Mesenchymal stem cell (in vitro differentiated cells and primary cell): ENCODE measurements around the gene USP31.

Experiments used
- DNase-seq: peaks from one replicate; pipeline ENCODE4 v3.0.0-alpha.2; 2013
- H2AFZ ChIP-seq: one replicate; pipeline ENCODE4 v1.6.1; 2013; ENCODE audit warnings: low read depth, mild to moderate bottlenecking, control low read depth, inconsistent platforms, low read length, moderate library complexity
- H2AK5ac ChIP-seq: 2 replicates; pipeline ENCODE4 v1.6.1; 2013; ENCODE audit warnings: low read length, moderate library complexity, mild to moderate bottlenecking, inconsistent platforms; ENCODE audit not compliant: severe bottlenecking
- H2BK120ac ChIP-seq: one replicate; pipeline ENCODE4 v1.6.1; 2013; ENCODE audit warnings: low read depth, mild to moderate bottlenecking, inconsistent platforms, low read length, moderate library complexity
- H2BK12ac ChIP-seq, 2 experiments: one replicate each; pipeline ENCODE4 v1.6.1; 2013; ENCODE audit warnings: inconsistent platforms in 2 of 2, low read length in 2 of 2, mild to moderate bottlenecking in 2 of 2, moderate library complexity in 2 of 2, control low read depth in 1 of 2
- H2BK15ac ChIP-seq: one replicate; pipeline ENCODE4 v1.6.1; 2013; ENCODE audit warnings: mild to moderate bottlenecking, low read depth, inconsistent platforms; ENCODE audit not compliant: poor library complexity, severe bottlenecking
- H2BK5ac ChIP-seq: 2 replicates; pipeline ENCODE4 v1.6.1; 2013; ENCODE audit warnings: low read depth, mild to moderate bottlenecking, low read length, control low read depth, inconsistent platforms; ENCODE audit not compliant: poor library complexity, severe bottlenecking
- H3K14ac ChIP-seq, 2 experiments: one replicate each; pipeline ENCODE4 v1.6.1; 2013; ENCODE audit warnings: inconsistent platforms in 2 of 2, low read length in 2 of 2, control low read depth in 1 of 2, mild to moderate bottlenecking in 1 of 2, moderate library complexity in 1 of 2
- H3K18ac ChIP-seq, 2 experiments: one replicate each; pipeline ENCODE4 v1.6.1; 2013; ENCODE audit warnings: inconsistent platforms in 2 of 2, low read length in 2 of 2, control low read depth in 1 of 2, low read depth in 1 of 2, mild to moderate bottlenecking in 1 of 2
- H3K23ac ChIP-seq, 2 experiments: one replicate each; pipeline ENCODE4 v1.6.1; 2013; ENCODE audit warnings: inconsistent platforms in 2 of 2, low read length in 2 of 2, mild to moderate bottlenecking in 2 of 2, moderate library complexity in 2 of 2, control low read depth in 1 of 2
- H3K27ac ChIP-seq: 2 replicates; pipeline ENCODE4 v1.5.1; 2013; ENCODE audit warnings: mild to moderate bottlenecking, moderate library complexity, low read length, control low read depth, inconsistent platforms; ENCODE audit not compliant: poor library complexity, severe bottlenecking
- H3K27me3 ChIP-seq, 2 experiments: 2 replicates each; pipeline versions ENCODE4 v1.6.1 to v1.7.0; 2013; ENCODE audit warnings: low read length in 2 of 2, mild to moderate bottlenecking in 2 of 2, moderate library complexity in 2 of 2, control low read depth in 1 of 2, inconsistent platforms in 1 of 2; ENCODE audit not compliant: control insufficient read depth in 1 of 2, insufficient read depth in 1 of 2
- H3K36me3 ChIP-seq, 2 experiments: 2 replicates each; pipeline versions ENCODE4 v1.6.1 to v1.7.0; 2013; ENCODE audit warnings: low read length in 2 of 2, control low read depth in 1 of 2, inconsistent platforms in 1 of 2, low read depth in 1 of 2, mild to moderate bottlenecking in 1 of 2; ENCODE audit not compliant: insufficient read depth in 2 of 2, control insufficient read depth in 1 of 2
- H3K4ac ChIP-seq, 2 experiments: one replicate each; pipeline ENCODE4 v1.6.1; 2013; ENCODE audit warnings: inconsistent platforms in 2 of 2, low read length in 2 of 2, mild to moderate bottlenecking in 2 of 2, moderate library complexity in 2 of 2, control low read depth in 1 of 2, low read depth in 1 of 2
- H3K4me1 ChIP-seq: 2 replicates; pipeline ENCODE4 v1.6.1; 2013; ENCODE audit warnings: low read depth, low read length, control low read depth; ENCODE audit not compliant: control insufficient read depth, insufficient read depth
- H3K4me2 ChIP-seq: 2 replicates; pipeline ENCODE4 v1.6.1; 2013; ENCODE audit warnings: low read length, mild to moderate bottlenecking, inconsistent platforms; ENCODE audit not compliant: poor library complexity, severe bottlenecking
- H3K4me3 ChIP-seq, 2 experiments: 2 replicates each; pipeline versions ENCODE4 v1.5.1 to v1.7.0; 2013; ENCODE audit warnings: low read length in 2 of 2, mild to moderate bottlenecking in 2 of 2, control low read depth in 1 of 2, low read depth in 1 of 2; ENCODE audit not compliant: insufficient read depth in 1 of 2
- H3K79me1 ChIP-seq: replicated peaks from 2 replicates; pipeline ENCODE4 v1.6.1; 2013; ENCODE audit warnings: mild to moderate bottlenecking, control low read depth, low read length, inconsistent platforms; ENCODE audit not compliant: poor library complexity, severe bottlenecking
- H3K9ac ChIP-seq: 2 replicates; pipeline ENCODE4 v1.7.0; 2013; ENCODE audit warnings: mild to moderate bottlenecking, low read length, moderate library complexity
- H3K9me3 ChIP-seq: 2 replicates; pipeline ENCODE4 v1.7.0; 2013; ENCODE audit warnings: mild to moderate bottlenecking, low read length; ENCODE audit not compliant: control insufficient read depth
- H4K8ac ChIP-seq: one replicate; pipeline ENCODE4 v1.6.1; 2013; ENCODE audit warnings: inconsistent platforms, mild to moderate bottlenecking, low read length, moderate library complexity
- H4K91ac ChIP-seq: one replicate; pipeline ENCODE4 v1.6.1; 2013; ENCODE audit warnings: mild to moderate bottlenecking, low read length, inconsistent platforms
- WGBS: methylation state at CpG from one replicate; pipeline ENCODE4 v1.1.7; 2013; ENCODE audit warnings: mixed read lengths; 5-methylcytosine and 5-hydroxymethylcytosine counted together

USP31 gene

GRCh38 chr16:23051587-23051986 is 97.7 kb downstream of the USP31 start:
- Histone ChIP-seq H3K27ac (no peak overlapping the region), H3K36me3 (no peaks in the 10 kb centered on the region), H3K4me1 (no peaks in the 10 kb centered on the region), H2AK5ac (no peak overlapping the region), H4K91ac (no peak overlapping the region), H3K79me1 (no peaks in the 10 kb centered on the region), H3K4me3 (no peak overlapping the region), H3K18ac (no peak overlapping the region), H3K9me3 (no peaks in the 10 kb centered on the region), H3K4me2 (no peak overlapping the region), H4K8ac (no peak overlapping the region), H3K4ac (no peak overlapping the region), H2BK15ac (no peak overlapping the region), H3K27me3 (peaks cover 5 to 16% of the 10 kb centered on the region in 2 experiments), H2BK120ac (no peak overlapping the region), H2BK12ac (no peak overlapping the region), H3K9ac (no peak overlapping the region), H3K14ac (no peak overlapping the region), H2BK5ac (no peak overlapping the region), H2AFZ (no peak overlapping the region), H3K23ac (no peak overlapping the region)
- WGBS: 82% methylated on average over 7 of the region's 8 CpGs
- no peak for DNase-seq

DNA sequence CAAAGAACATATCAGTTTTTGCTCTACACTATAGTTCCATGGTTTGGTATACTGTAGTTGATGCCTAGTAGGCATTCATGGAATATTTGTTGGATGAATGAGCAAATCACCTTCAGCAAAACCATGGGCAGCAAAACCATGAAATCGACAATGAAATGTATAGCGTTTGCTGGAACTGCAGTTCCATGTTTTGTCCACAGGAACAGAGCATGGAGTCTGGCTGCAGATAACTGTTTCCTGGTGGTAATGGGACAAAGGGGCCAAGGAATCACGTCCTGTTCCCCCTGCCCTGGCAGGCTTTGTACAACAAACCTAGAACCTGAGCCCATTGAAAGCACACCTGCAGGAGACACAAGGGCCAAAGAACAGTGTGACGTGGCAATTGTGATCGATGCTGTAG is 101.1 kb downstream of the USP31 start:
- no peak overlapping the region for H4K8ac ChIP-seq
- DNase-seq: no peak
- H3K36me3 ChIP-seq: no peaks in the 10 kb centered on the region
- 76% methylated on average over 5 of the region's 5 CpGs for WGBS
- H3K23ac ChIP-seq: no peak overlapping the region
- H3K9me3 ChIP-seq: no peaks in the 10 kb centered on the region
- no peak overlapping the region for H2AK5ac ChIP-seq
- no peak overlapping the region for H3K14ac ChIP-seq
- no peak overlapping the region for H4K91ac ChIP-seq
- no peak overlapping the region for H2BK5ac ChIP-seq
- no peak overlapping the region for H2BK15ac ChIP-seq
- H3K9ac ChIP-seq: no peak overlapping the region
- H3K4me3 ChIP-seq: no peak overlapping the region
- H2AFZ ChIP-seq: no peak overlapping the region
- H3K27me3 ChIP-seq: peaks cover 2 to 9% of the 10 kb centered on the region in 2 experiments
- no peak overlapping the region for H3K27ac ChIP-seq
- H3K4ac ChIP-seq: no peak overlapping the region
- no peaks in the 10 kb centered on the region for H3K79me1 ChIP-seq
- H3K4me2 ChIP-seq: no peak overlapping the region
- H2BK120ac ChIP-seq: no peak overlapping the region
- H3K18ac ChIP-seq: no peak overlapping the region
- H2BK12ac ChIP-seq: no peak overlapping the region
- H3K4me1 ChIP-seq: no peaks in the 10 kb centered on the region

DNA sequence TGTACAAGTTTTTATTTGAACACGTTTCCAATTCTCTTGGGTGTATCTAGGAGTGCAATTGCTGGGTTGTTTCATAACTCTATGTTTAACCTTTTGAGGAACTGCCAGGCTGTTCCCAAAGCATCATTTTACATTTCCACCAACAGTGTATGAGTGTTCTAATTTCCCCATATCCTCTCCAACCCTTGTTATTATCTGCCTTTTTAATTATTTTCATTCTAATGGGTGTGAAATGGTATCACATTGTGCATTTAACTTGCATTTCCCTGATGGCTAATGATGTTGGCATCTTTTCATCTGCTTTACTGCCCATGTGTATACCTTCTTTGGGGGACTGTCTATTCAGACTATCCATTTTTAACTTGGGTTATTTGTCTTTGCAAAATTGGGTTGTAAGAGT is 104.2 kb downstream of the USP31 start:
- WGBS: no CpG with 5 or more reads among the region's 1 CpG
- no peaks in the 10 kb centered on the region for H3K79me1 ChIP-seq
- H3K27me3 ChIP-seq: peaks cover 0 to 3% of the 10 kb centered on the region in 2 experiments
- no peak overlapping the region for H4K8ac ChIP-seq
- H2AK5ac ChIP-seq: no peak overlapping the region
- H3K18ac ChIP-seq: no peak overlapping the region
- no peak overlapping the region for H3K4ac ChIP-seq
- no peak overlapping the region for H3K23ac ChIP-seq
- DNase-seq: no peak
- no peak overlapping the region for H2BK120ac ChIP-seq
- H4K91ac ChIP-seq: no peak overlapping the region
- no peaks in the 10 kb centered on the region for H3K36me3 ChIP-seq
- H3K9ac ChIP-seq: no peak overlapping the region
- no peak overlapping the region for H2AFZ ChIP-seq
- no peak overlapping the region for H2BK12ac ChIP-seq
- H2BK5ac ChIP-seq: no peak overlapping the region
- no peaks in the 10 kb centered on the region for H3K9me3 ChIP-seq
- no peak overlapping the region for H2BK15ac ChIP-seq
- H3K4me3 ChIP-seq: no peak overlapping the region
- H3K27ac ChIP-seq: no peak overlapping the region
- H3K4me1 ChIP-seq: no peaks in the 10 kb centered on the region
- no peak overlapping the region for H3K14ac ChIP-seq
- no peak overlapping the region for H3K4me2 ChIP-seq

- H2AFZ ChIP-seq: no peak overlapping the region
- H4K8ac ChIP-seq: no peak overlapping the region
- 94% methylated on average over 4 of the region's 4 CpGs for WGBS
- DNase-seq: no peak
- no peak overlapping the region for H2BK12ac ChIP-seq
- H3K27ac ChIP-seq: no peak overlapping the region
- no peak overlapping the region for H2AK5ac ChIP-seq
- no peaks in the 10 kb centered on the region for H3K79me1 ChIP-seq
- no peak overlapping the region for H2BK5ac ChIP-seq
- H3K36me3 ChIP-seq: no peaks in the 10 kb centered on the region
- H3K9ac ChIP-seq: no peak overlapping the region
- H3K4ac ChIP-seq: no peak overlapping the region
- no peaks in the 10 kb centered on the region for H3K4me1 ChIP-seq
- no peak overlapping the region for H2BK15ac ChIP-seq
- no peak overlapping the region for H3K23ac ChIP-seq
- H3K9me3 ChIP-seq: no peaks in the 10 kb centered on the region
- no peak overlapping the region for H3K4me2 ChIP-seq
- no peak overlapping the region for H3K4me3 ChIP-seq
- H3K14ac ChIP-seq: no peak overlapping the region
- peaks cover 0 to 3% of the 10 kb centered on the region in 2 experiments for H3K27me3 ChIP-seq
- H4K91ac ChIP-seq: no peak overlapping the region
- no peak overlapping the region for H2BK120ac ChIP-seq
- H3K18ac ChIP-seq: no peak overlapping the region
These were observed 109.0 kb downstream of the USP31 start for GRCh38 chr16:23040246-23040645.
